ENCODE data around the gene MUC2. TPM values are rescaled to one million over a fixed set of nuclear protein-coding genes. Genes with fewer than 3 reads are reported as not detected.

MUC2 gene
- total RNA-seq, 1 experiment from 2014 or later: 0.47 TPM

DNA sequence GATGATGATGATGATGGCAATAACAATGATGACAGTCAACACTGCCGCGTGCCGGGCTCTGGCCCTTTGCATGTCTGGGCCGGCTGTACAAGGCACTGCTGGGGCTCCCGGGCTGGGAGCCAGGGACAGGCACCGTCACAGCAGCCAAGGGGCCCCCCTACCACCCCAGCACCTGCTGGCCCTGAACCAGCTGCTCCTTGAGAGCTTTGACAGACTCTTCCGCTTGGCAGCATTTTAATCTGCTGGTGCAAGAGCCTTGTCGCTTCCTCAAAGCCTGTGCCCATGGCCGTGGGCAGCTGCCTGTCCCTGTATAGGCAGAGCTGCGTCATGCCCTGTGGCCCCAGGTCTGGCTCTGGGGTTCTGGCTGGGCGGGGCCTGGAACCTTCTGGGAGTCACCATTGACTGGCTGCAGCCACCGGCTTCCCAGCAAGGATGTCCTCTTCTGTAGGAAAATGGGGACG, 25.2 kb upstream of the MUC2 start:
- H3K27me3 ChIP-seq (ENCODE audit: insufficient read depth, low read length): no peaks in the 10 kb centered on the region
- no peaks in the 10 kb centered on the region for H3K79me2 ChIP-seq (ENCODE audit: insufficient read depth, low read length)
- H3K4me3 ChIP-seq (replicated peaks in 1 of 2; ENCODE audit: low read depth in 1 of 2, low read length in 2 of 2): no peak overlapping the region
- H3K27ac ChIP-seq (ENCODE audit: low read depth, low read length): no peak overlapping the region
- RAD21 ChIA-PET (ENCODE audit: low non-redundant PET in 1 of 2, low total read pairs in 2 of 2, uncharacterized antibody in 2 of 2, unreplicated experiment in 2 of 2): no interaction called here
- CTCF ChIA-PET: no interaction called here
- ATAC-seq (no peak), DNase-seq (ENCODE audit: low read depth, low spot score) (no peak)
- H4K20me1 ChIP-seq (ENCODE audit: insufficient read depth): no peaks in the 10 kb centered on the region
- no peak overlapping the region for H2AFZ ChIP-seq (ENCODE audit: low read depth, low read length, poor library complexity, severe bottlenecking)
- POLR2A ChIA-PET: no interaction called here
- no peaks in the 10 kb centered on the region for H3K9me3 ChIP-seq (ENCODE audit: control insufficient read depth in 1 of 2, insufficient read depth in 1 of 2, low read depth in 1 of 2, low read length in 2 of 2)
- TF ChIP-seq ELF1 (IDR thresholded peaks at IDR 0.05; ENCODE audit: borderline replicate concordance, low read depth) (no peak), POLR2A (IDR thresholded peaks at IDR 0.05; ENCODE audit: borderline replicate concordance, extremely low read depth, insufficient read depth, insufficient read length) (no peak), EZH2 (IDR thresholded peaks at IDR 0.05) (no peak)
- TF ChIP-seq, protein P1, sequence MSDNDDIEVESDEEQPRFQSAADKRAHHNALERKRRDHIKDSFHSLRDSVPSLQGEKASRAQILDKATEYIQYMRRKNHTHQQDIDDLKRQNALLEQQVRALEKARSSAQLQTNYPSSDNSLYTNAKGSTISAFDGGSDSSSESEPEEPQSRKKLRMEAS (IDR thresholded peaks at IDR 0.05): no peak
- no TSS peak for BruUV-seq (replicated peaks)
- no peak overlapping the region for H3K9ac ChIP-seq (ENCODE audit: low read length)
- H3K9me2 ChIP-seq (ENCODE audit: insufficient read depth): no peaks in the 10 kb centered on the region
- H3K4me2 ChIP-seq (ENCODE audit: low read length): no peak overlapping the region
- peaks cover 3 to 18% of the 10 kb centered on the region in 2 experiments; a peak in 3 of 4 replicates for H3K4me1 ChIP-seq (ENCODE audit: control insufficient read depth in 1 of 2, insufficient read depth in 2 of 2, low read length in 2 of 2)
- intact Hi-C loops (cut with micrococcal nuclease): no loop called here
- H3K36me3 ChIP-seq (ENCODE audit: control insufficient read depth in 1 of 2, insufficient read depth in 2 of 2, low read length in 2 of 2): no peaks in the 10 kb centered on the region

DNA sequence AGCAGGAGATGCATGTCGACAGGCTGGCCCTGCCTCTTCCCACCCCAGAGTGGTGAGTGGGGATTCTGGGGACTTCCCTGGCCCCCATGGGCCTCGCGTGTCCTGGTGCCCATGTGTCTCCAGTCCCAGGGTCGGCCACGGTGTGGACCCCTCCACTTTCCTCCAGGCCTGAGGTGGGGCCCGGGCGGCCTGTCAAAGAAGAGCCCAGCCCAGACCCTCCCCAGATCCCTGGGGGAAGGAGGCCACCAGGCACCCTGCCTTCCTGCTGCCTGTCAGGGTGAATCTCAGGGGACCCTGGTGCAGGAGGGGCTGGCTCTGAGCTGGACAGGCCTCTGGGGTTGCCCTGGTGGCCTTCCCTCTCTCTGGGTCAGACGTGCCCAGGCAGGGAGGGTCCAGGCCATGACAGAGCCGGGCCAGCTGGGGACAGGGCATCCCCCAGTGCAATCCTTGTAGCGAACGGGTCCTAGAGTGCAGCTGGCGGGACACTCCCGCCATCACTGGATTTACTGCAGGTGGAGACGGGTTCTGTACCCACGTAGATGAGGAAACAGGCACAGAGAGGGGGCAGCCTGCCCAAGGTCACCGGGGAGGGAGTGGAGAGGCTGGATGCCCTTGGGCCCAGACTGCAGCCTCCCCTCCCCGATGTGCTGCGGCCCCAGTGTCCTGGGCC, 24.6 kb upstream of the MUC2 start:
- H3K27ac ChIP-seq (ENCODE audit: low read depth, low read length): peak overlapping the region; percentile 13; the same call in 1 of the 2 replicates
- intact Hi-C loops (cut with micrococcal nuclease): loop anchor here (2.0 to 10.0 kb wide), 2 partner anchors 151 to 175 kb away; no protein-coding TSS in a partner anchor
- TF ChIP-seq SRF (IDR thresholded peaks at IDR 0.05; ENCODE audit: low read depth) (no peak), SIN3A (IDR thresholded peaks at IDR 0.05; ENCODE audit: low read depth) (no peak), CEBPB (IDR thresholded peaks at IDR 0.05; ENCODE audit: low read depth) (no peak), JUND (IDR thresholded peaks at IDR 0.05) (no peak), POLR2AphosphoS5 (IDR thresholded peaks at IDR 0.05; ENCODE audit: low read depth, low read length) (no peak), ELF1 (IDR thresholded peaks at IDR 0.05; ENCODE audit: borderline replicate concordance, low read depth) (no peak), YY1 (IDR thresholded peaks at IDR 0.05; ENCODE audit: extremely low read depth, insufficient replicate concordance, low read depth, low read length) (no peak)
- TF ChIP-seq, protein P2, sequence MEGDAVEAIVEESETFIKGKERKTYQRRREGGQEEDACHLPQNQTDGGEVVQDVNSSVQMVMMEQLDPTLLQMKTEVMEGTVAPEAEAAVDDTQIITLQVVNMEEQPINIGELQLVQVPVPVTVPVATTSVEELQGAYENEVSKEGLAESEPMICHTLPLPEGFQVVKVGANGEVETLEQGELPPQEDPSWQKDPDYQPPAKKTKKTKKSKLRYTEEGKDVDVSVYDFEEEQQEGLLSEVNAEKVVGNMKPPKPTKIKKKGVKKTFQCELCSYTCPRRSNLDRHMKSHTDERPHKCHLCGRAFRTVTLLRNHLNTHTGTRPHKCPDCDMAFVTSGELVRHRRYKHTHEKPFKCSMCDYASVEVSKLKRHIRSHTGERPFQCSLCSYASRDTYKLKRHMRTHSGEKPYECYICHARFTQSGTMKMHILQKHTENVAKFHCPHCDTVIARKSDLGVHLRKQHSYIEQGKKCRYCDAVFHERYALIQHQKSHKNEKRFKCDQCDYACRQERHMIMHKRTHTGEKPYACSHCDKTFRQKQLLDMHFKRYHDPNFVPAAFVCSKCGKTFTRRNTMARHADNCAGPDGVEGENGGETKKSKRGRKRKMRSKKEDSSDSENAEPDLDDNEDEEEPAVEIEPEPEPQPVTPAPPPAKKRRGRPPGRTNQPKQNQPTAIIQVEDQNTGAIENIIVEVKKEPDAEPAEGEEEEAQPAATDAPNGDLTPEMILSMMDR (IDR thresholded peaks at IDR 0.05 in 2 of 3, conservative IDR thresholded peaks at IDR 0.05 in 1 of 3; ENCODE audit: borderline replicate concordance in 1 of 3, insufficient read depth in 1 of 3, low read depth in 2 of 3, low read length in 2 of 3): no peak
- TF ChIP-seq, protein P3, sequence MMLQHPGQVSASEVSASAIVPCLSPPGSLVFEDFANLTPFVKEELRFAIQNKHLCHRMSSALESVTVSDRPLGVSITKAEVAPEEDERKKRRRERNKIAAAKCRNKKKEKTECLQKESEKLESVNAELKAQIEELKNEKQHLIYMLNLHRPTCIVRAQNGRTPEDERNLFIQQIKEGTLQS (IDR thresholded peaks at IDR 0.05): no peak
- TF ChIP-seq, protein P4, sequence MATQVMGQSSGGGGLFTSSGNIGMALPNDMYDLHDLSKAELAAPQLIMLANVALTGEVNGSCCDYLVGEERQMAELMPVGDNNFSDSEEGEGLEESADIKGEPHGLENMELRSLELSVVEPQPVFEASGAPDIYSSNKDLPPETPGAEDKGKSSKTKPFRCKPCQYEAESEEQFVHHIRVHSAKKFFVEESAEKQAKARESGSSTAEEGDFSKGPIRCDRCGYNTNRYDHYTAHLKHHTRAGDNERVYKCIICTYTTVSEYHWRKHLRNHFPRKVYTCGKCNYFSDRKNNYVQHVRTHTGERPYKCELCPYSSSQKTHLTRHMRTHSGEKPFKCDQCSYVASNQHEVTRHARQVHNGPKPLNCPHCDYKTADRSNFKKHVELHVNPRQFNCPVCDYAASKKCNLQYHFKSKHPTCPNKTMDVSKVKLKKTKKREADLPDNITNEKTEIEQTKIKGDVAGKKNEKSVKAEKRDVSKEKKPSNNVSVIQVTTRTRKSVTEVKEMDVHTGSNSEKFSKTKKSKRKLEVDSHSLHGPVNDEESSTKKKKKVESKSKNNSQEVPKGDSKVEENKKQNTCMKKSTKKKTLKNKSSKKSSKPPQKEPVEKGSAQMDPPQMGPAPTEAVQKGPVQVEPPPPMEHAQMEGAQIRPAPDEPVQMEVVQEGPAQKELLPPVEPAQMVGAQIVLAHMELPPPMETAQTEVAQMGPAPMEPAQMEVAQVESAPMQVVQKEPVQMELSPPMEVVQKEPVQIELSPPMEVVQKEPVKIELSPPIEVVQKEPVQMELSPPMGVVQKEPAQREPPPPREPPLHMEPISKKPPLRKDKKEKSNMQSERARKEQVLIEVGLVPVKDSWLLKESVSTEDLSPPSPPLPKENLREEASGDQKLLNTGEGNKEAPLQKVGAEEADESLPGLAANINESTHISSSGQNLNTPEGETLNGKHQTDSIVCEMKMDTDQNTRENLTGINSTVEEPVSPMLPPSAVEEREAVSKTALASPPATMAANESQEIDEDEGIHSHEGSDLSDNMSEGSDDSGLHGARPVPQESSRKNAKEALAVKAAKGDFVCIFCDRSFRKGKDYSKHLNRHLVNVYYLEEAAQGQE (IDR thresholded peaks at IDR 0.05; ENCODE audit: low read depth): no peak
- ChIA-PET CTCF (interaction anchor here (1.5 kb wide), 1 partner anchor 201 kb away, joined by 3 read pairs; no protein-coding TSS in a partner anchor), POLR2A (no interaction called here), RAD21 (ENCODE audit: low non-redundant PET in 1 of 2, low total read pairs in 2 of 2, uncharacterized antibody in 2 of 2, unreplicated experiment in 2 of 2) (no interaction called here)
- no peaks in the 10 kb centered on the region for H3K27me3 ChIP-seq (ENCODE audit: insufficient read depth, low read length)
- H2AFZ ChIP-seq (ENCODE audit: low read depth, low read length, poor library complexity, severe bottlenecking): no peak overlapping the region
- peaks cover 3 to 18% of the 10 kb centered on the region in 2 experiments; a peak in 3 of 4 replicates for H3K4me1 ChIP-seq (ENCODE audit: control insufficient read depth in 1 of 2, insufficient read depth in 2 of 2, low read length in 2 of 2)
- ATAC-seq (no peak), DNase-seq (ENCODE audit: low read depth, low spot score) (no peak)
- H3K36me3 ChIP-seq (ENCODE audit: control insufficient read depth in 1 of 2, insufficient read depth in 2 of 2, low read length in 2 of 2): no peaks in the 10 kb centered on the region
- no peak overlapping the region for H3K4me2 ChIP-seq (ENCODE audit: low read length)
- no peaks in the 10 kb centered on the region for H3K9me2 ChIP-seq (ENCODE audit: insufficient read depth)
- BruUV-seq (replicated peaks): no TSS peak
- H3K79me2 ChIP-seq (ENCODE audit: insufficient read depth, low read length): no peaks in the 10 kb centered on the region
- no peaks in the 10 kb centered on the region for H4K20me1 ChIP-seq (ENCODE audit: insufficient read depth)
- no peak overlapping the region for H3K9ac ChIP-seq (ENCODE audit: low read length)
- no peak overlapping the region for H3K4me3 ChIP-seq (replicated peaks in 1 of 2; ENCODE audit: low read depth in 1 of 2, low read length in 2 of 2)
- H3K9me3 ChIP-seq (ENCODE audit: control insufficient read depth in 1 of 2, insufficient read depth in 1 of 2, low read depth in 1 of 2, low read length in 2 of 2): no peaks in the 10 kb centered on the region
